HepG2 (cell line): ENCODE results near the gene PSMD9. TPM values are rescaled to one million over a fixed set of nuclear protein-coding genes. Genes with fewer than 3 reads are reported as not detected.

Source experiments
- EEA1 ChIP-seq: sonication (generic); formaldehyde crosslinking; IDR thresholded peaks from 2 replicates; pipeline ENCODE4 v1.5.1; 2020; ENCODE audit warnings: mild to moderate bottlenecking, missing genetic modification reagents, borderline replicate concordance
- GABPB1 ChIP-seq: IDR thresholded peaks from 2 replicates; pipeline ENCODE4 v1.6.1; 2016; ENCODE audit warnings: mild to moderate bottlenecking, missing genetic modification reagents, moderate library complexity, missing compliant biosample characterization
- HNRNPLL ChIP-seq: fragments of 200-400 bp; formaldehyde crosslinking; IDR thresholded peaks from 2 replicates; pipeline ENCODE4 v1.6.1; 2017; ENCODE audit warnings: mild to moderate bottlenecking, low read depth, low read length; ENCODE audit not compliant: poor library complexity, severe bottlenecking
- JARID2 ChIP-seq: sonication (generic); formaldehyde crosslinking; IDR thresholded peaks from 2 replicates; pipeline ENCODE4 v1.8.1; 2023; ENCODE audit warnings: missing genetic modification reagents, inconsistent platforms; ENCODE audit not compliant: insufficient replicate concordance
- KDM3A ChIP-seq: IDR thresholded peaks from 2 replicates; pipeline ENCODE4 v1.6.1; 2018; ENCODE audit warnings: low read depth, missing compliant biosample characterization
- KLF11 ChIP-seq: IDR thresholded peaks from 2 replicates; pipeline ENCODE4 v1.6.1; 2016; ENCODE audit warnings: missing compliant biosample characterization
- KMT2B ChIP-seq: IDR thresholded peaks from 2 replicates; pipeline ENCODE4 v1.6.1; 2016; ENCODE audit warnings: missing genetic modification reagents, missing compliant biosample characterization
- MIER3 ChIP-seq: IDR thresholded peaks from 2 replicates; pipeline ENCODE4 v1.6.1; 2016; ENCODE audit warnings: missing compliant biosample characterization, borderline replicate concordance
- MZF1 ChIP-seq: sonication (generic); formaldehyde crosslinking; IDR thresholded peaks from 2 replicates; pipeline ENCODE4 v1.8.1; 2023; ENCODE audit warnings: mild to moderate bottlenecking, missing genetic modification reagents, borderline replicate concordance
- NFATC3 ChIP-seq: sonication (generic); formaldehyde crosslinking; IDR thresholded peaks from 2 replicates; pipeline ENCODE4 v1.5.1; 2020; ENCODE audit warnings: mild to moderate bottlenecking, missing genetic modification reagents
- REL ChIP-seq: sonication (generic); formaldehyde crosslinking; conservative IDR thresholded peaks from 2 replicates; pipeline ENCODE4 v1.8.0; 2022; ENCODE audit warnings: mild to moderate bottlenecking, missing genetic modification reagents, moderate library complexity
- RORA ChIP-seq: sonication (generic); formaldehyde crosslinking; IDR thresholded peaks from 2 replicates; pipeline ENCODE4 v1.5.0; 2020; ENCODE audit warnings: mild to moderate bottlenecking, missing genetic modification reagents, moderate library complexity
- ZBTB7B ChIP-seq: sonication (generic); formaldehyde crosslinking; IDR thresholded peaks from 2 replicates; pipeline ENCODE4 v1.4.0; 2020; ENCODE audit warnings: missing genetic modification reagents
- ZKSCAN1 ChIP-seq: fragments of 150-350 bp; IDR thresholded peaks from 2 replicates; pipeline ENCODE4 v1.6.1; 2014; ENCODE audit warnings: low read length
- ZKSCAN5 ChIP-seq: sonication (generic); formaldehyde crosslinking; IDR thresholded peaks from 2 replicates; pipeline ENCODE4 v1.5.1; 2020; ENCODE audit warnings: mild to moderate bottlenecking, missing genetic modification reagents
- ZNF207 ChIP-seq: fragments of 450-650 bp; IDR thresholded peaks from 2 replicates; pipeline ENCODE4 v1.6.1; 2016; ENCODE audit warnings: antibody characterized with exemption, borderline replicate concordance
- ZNF317 ChIP-seq: sonication (generic); formaldehyde crosslinking; IDR thresholded peaks from 2 replicates; pipeline ENCODE4 v1.5.0; 2020; ENCODE audit warnings: mild to moderate bottlenecking, missing genetic modification reagents
- ZNF605 ChIP-seq: sonication (generic); formaldehyde crosslinking; IDR thresholded peaks from 2 replicates; pipeline ENCODE4 v1.8.0; 2022; ENCODE audit warnings: mild to moderate bottlenecking, missing genetic modification reagents
- polyA plus RNA-seq, 8 experiments: library from polyadenylated mRNA; depleted of rRNA in 3 of 8; stranded (reverse) in 7 of 8; unstranded in 1 of 8; fragments of >200 nt; fragmentation: Illumina TruSeq in 4 of 8; extraction: Trizol in 4 of 8; gene quantifications; 2 replicates each; pipeline versions ENCODE4 v1.2.1 to v1.2.3, GENCODE V29; 2011 to 2016; ENCODE audit warnings: low read depth in 4 of 8, missing spikeins in 1 of 8, mixed read lengths in 1 of 8; ENCODE audit not compliant: insufficient read depth in 1 of 8
- total RNA-seq, 5 experiments: library from RNA; depleted of rRNA; stranded (reverse); fragments of >200 nt; fragmentation: Illumina TruSeq; extraction: Trizol; gene quantifications; 2 replicates each; pipeline ENCODE4 v1.2.3, GENCODE V29; 2016; ENCODE audit warnings: low read depth in 1 of 5
- TF ChIP-seq, protein P1 (sequence below): sonication (generic); formaldehyde crosslinking; IDR thresholded peaks from 2 replicates; pipeline ENCODE4 v1.4.0; 2020; ENCODE audit warnings: missing genetic modification reagents, mild to moderate bottlenecking, borderline replicate concordance
- TF ChIP-seq, protein P2 (sequence below): sonication (generic); formaldehyde crosslinking; IDR thresholded peaks from 2 replicates; pipeline ENCODE4 v1.5.0; 2020; ENCODE audit warnings: missing genetic modification reagents, mild to moderate bottlenecking, borderline replicate concordance
- TF ChIP-seq, protein P3 (sequence below): sonication (generic); formaldehyde crosslinking; IDR thresholded peaks from 2 replicates; pipeline ENCODE4 v1.8.1; 2023; ENCODE audit warnings: missing genetic modification reagents, inconsistent platforms, borderline replicate concordance
- TF ChIP-seq, protein P4 (sequence below): sonication (generic); formaldehyde crosslinking; IDR thresholded peaks from 2 replicates; pipeline ENCODE4 v1.9.0; 2021; ENCODE audit warnings: missing genetic modification reagents, borderline replicate concordance

The PSMD9 gene
- total and polyA plus RNA-seq, 2 of the 13 experiments (the other 11 are each of a cell fraction or from before 2014, with no cell fraction given), result 41.4 to 61.1 TPM

DNA sequence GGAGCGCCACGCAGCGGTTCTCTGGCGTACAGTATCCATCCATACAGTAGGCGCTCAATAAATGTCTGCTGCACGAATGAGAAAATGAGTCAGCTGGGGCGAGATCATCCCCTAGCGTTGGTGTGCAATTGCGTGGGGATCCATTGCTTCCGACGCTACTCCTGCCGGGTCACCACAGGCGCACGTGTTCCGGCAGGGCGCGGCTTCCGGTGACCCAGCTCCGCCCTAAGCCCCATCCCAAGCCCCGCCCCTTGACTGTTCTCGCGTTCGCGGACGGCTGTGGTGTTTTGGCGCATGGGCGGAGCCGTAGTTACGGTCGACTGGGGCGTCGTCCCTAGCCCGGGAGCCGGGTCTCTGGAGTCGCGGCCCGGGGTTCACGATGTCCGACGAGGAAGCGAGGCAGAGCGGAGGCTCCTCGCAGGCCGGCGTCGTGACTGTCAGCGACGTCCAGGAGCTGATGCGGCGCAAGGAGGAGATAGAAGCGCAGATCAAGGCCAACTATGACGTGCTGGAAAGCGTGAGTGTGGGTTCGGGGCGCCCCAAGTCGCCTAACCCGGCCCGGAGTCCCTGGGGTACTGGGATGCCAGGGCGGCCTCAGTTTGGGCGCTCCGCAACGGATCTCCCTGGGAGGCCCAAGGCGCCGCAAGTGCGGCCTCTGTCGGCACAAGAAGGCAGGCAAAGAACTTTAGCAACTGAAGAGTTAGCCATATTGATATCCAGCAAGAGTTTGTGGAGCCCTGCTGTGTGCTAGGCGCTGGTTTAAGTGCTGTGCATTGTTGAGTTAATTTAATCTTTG lies at the start of gene PSMD9 (continued):
- 0 out of 2 replicates have a peak, but pooled peaks have one; percentile 89 for TF ChIP-seq REL
- TF ChIP-seq ZBTB7B, result peak; percentile 49
- TF ChIP-seq, protein P1, sequence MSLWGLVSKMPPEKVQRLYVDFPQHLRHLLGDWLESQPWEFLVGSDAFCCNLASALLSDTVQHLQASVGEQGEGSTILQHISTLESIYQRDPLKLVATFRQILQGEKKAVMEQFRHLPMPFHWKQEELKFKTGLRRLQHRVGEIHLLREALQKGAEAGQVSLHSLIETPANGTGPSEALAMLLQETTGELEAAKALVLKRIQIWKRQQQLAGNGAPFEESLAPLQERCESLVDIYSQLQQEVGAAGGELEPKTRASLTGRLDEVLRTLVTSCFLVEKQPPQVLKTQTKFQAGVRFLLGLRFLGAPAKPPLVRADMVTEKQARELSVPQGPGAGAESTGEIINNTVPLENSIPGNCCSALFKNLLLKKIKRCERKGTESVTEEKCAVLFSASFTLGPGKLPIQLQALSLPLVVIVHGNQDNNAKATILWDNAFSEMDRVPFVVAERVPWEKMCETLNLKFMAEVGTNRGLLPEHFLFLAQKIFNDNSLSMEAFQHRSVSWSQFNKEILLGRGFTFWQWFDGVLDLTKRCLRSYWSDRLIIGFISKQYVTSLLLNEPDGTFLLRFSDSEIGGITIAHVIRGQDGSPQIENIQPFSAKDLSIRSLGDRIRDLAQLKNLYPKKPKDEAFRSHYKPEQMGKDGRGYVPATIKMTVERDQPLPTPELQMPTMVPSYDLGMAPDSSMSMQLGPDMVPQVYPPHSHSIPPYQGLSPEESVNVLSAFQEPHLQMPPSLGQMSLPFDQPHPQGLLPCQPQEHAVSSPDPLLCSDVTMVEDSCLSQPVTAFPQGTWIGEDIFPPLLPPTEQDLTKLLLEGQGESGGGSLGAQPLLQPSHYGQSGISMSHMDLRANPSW (CRISPR knock-in tag), result peak; percentile 79; the same call in 1 of the 2 replicates
- peak; percentile 86; the same call in 1 of the 2 replicates for TF ChIP-seq NFATC3 (CRISPR knock-in tag)
- TF ChIP-seq ZNF317 (CRISPR knock-in tag), result peak; percentile 92
- TF ChIP-seq HNRNPLL, result peak; percentile 90
- peak; percentile 93 for TF ChIP-seq KMT2B (CRISPR knock-in tag)
- peak; percentile 100 for TF ChIP-seq MZF1
- peak; percentile 99 for TF ChIP-seq GABPB1 (CRISPR knock-in tag)
- TF ChIP-seq, protein P2, sequence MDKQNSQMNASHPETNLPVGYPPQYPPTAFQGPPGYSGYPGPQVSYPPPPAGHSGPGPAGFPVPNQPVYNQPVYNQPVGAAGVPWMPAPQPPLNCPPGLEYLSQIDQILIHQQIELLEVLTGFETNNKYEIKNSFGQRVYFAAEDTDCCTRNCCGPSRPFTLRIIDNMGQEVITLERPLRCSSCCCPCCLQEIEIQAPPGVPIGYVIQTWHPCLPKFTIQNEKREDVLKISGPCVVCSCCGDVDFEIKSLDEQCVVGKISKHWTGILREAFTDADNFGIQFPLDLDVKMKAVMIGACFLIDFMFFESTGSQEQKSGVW (CRISPR knock-in tag), result no peak
- TF ChIP-seq KDM3A (CRISPR knock-in tag), result peak; percentile 98; the same call in 1 of the 2 replicates
- TF ChIP-seq JARID2 (CRISPR knock-in tag), result peak; percentile 77
- peak; percentile 66; the same call in 1 of the 2 replicates for TF ChIP-seq ZKSCAN5 (CRISPR knock-in tag)
- TF ChIP-seq KLF11 (CRISPR knock-in tag), result peak; percentile 80; the same call in 1 of the 2 replicates
- TF ChIP-seq, protein P3, sequence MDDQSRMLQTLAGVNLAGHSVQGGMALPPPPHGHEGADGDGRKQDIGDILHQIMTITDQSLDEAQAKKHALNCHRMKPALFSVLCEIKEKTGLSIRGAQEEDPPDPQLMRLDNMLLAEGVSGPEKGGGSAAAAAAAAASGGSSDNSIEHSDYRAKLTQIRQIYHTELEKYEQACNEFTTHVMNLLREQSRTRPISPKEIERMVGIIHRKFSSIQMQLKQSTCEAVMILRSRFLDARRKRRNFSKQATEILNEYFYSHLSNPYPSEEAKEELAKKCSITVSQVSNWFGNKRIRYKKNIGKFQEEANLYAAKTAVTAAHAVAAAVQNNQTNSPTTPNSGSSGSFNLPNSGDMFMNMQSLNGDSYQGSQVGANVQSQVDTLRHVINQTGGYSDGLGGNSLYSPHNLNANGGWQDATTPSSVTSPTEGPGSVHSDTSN, result no peak
- TF ChIP-seq MIER3, result peak; percentile 83
- no peak for TF ChIP-seq ZNF207
- no peak; the same call in 1 of the 2 replicates for TF ChIP-seq ZKSCAN1
- TF ChIP-seq ZNF605 (CRISPR knock-in tag), result peak; percentile 93
- TF ChIP-seq, protein P4, sequence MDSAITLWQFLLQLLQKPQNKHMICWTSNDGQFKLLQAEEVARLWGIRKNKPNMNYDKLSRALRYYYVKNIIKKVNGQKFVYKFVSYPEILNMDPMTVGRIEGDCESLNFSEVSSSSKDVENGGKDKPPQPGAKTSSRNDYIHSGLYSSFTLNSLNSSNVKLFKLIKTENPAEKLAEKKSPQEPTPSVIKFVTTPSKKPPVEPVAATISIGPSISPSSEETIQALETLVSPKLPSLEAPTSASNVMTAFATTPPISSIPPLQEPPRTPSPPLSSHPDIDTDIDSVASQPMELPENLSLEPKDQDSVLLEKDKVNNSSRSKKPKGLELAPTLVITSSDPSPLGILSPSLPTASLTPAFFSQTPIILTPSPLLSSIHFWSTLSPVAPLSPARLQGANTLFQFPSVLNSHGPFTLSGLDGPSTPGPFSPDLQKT, result no peak
- no peak for TF ChIP-seq RORA (CRISPR knock-in tag)
- peak; percentile 82; the same call in 1 of the 2 replicates for TF ChIP-seq EEA1 (CRISPR knock-in tag)
